GM18517 (cell line): ENCODE data around the gene PTPN18.
A peak's percentile ranks its signal among the peaks of the same experiment; 100 is the strongest.
"Not testable (repeated sequence)": the region's sequence is repeated elsewhere in the genome, so short reads cannot be mapped to it uniquely, and the experiment has no call there.

Experiments
- ATAC-seq: cut with Tn5 transposase; IDR thresholded peaks from one replicate; pipeline ENCODE4 v1.9.1; 2021; ENCODE audit warnings: mild to moderate bottlenecking, moderate library complexity; ENCODE audit not compliant: unreplicated experiment

Gene PTPN18

GRCh38 chr2:130380096-130380934 is 24.5 kb downstream of the PTPN18 start:
- no peak for ATAC-seq

- no peak for ATAC-seq
These were observed 25.3 kb downstream of the PTPN18 start for GRCh38 chr2:130381145-130381544.

GRCh38 chr2:130381619-130382018 is 25.8 kb downstream of the PTPN18 start:
- no peak for ATAC-seq

DNA sequence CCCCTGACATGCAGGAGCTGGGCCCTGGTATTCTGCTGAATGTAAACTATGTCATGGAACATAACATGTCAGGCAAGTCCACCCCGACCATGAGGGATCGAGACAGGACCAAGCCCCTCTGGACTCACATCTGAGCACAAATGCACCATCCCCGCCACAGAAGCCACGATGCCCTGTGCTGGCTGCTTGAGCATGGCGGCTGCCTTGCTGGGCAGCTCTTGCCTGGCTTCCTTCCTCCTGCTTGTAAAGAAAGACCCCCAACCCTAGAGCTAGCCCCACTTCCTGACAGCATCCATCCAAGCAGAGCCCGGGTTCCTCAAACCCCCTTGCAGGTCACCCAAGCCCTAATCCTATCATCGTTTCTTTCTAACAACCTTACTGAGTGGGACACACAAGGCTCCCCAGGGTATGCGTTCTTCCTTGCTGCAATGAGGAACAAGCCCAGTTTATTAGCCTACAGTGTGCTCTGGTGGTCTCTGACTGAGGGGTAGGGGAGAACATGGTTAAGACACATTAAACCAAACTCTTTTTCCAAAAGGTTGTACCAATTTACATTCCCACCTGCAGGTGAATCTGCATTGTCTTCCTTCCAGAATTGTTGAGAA is 26.6 kb downstream of the PTPN18 start:
- ATAC-seq, result no peak

- ATAC-seq, result peak; percentile 58
These were observed 29.9 kb downstream of the PTPN18 start for GRCh38 chr2:130385709-130386108.

DNA sequence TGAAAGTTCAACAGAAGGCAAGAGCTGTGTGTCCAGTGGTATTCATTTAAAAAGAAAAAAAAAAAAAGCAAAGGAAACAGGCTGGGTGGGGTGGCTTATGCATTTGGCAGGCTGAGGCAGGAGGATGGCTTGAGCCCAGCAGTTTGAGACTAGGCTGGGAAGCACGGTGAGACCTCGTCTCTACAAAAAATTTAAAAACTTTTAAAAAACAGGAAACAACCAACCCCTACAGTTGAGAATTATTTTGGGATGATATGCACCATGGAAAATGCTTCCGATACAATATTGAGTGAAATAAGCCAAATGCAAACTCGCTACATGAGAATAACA is 31.2 kb downstream of the PTPN18 start:
- no peak for ATAC-seq

GRCh38 chr2:130387804-130388203 is 31.9 kb downstream of the PTPN18 start:
- no peak for ATAC-seq

DNA sequence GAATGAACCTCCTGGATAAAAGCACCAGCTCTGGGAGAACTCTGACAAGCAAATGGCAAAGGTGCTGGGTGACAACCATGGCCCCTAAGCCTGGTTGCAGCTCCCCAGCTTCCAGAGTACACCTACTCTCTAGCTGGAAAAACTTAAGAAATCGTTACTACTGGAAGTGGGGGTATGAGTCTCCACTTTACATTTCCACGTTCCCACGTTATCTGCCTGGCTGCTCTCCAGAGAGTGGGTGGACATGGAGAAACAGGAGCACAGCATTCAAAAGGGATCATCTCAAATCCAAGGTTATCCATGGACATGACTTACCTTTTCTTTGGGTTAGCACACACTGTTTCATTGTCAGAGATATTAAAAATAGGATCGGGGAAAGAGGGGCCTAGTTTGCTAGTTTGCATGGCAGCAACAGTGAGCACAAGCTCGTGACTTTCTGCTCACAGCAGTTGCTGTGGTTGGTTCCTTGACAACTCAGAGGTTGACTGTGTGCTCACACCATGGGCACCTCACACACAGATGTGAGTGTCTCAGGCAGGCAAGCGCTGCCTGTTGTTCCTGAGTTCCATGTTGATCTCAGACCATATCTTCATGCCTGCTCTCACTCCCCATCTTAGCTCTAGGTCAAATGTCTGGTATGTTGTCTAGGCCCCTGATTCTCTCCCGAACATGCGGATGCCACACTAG is 32.5 kb downstream of the PTPN18 start:
- no peak for ATAC-seq

DNA sequence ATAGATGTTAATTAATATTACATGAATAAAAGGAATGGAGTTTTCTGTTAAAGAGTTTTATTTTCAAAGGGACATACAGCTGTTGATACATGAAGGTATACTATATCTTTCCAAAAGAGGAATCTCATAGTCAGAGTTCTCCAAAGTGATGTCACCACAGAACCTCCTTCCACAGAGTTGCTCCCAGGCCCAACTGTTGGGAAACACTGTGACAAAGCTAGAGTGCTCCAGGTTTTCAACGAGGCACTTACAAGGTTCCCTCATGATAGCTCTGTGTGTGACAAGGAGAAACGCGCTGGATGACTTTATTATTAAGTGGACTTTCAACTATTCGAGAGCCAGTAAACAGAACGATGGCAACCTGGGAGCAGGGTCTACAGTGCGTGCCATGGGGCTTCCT is 33.5 kb downstream of the PTPN18 start:
- ATAC-seq, result no peak

DNA sequence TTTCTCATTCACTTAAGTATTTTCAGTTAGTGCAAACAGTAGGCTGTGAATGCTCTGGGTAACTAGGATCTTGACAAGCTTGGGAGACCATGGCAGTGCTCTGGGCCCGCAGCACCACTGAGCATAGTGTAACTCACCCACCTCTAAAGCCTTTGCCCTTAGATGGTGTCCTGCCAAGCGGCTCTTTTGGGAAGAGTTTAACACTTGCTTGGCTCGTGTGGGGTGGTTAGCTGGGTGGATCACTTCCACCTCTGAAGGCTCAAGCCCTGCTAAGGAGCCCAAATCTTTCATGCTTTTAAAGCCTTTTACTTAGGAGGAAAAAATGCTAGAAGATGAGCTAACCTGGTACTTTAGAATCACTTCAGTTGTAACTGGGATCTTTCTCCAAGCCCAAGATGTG is 33.9 kb downstream of the PTPN18 start:
- ATAC-seq, result no peak

- no peak for ATAC-seq
These were observed 34.7 kb downstream of the PTPN18 start for GRCh38 chr2:130390460-130391057.

- peak; percentile 89 for ATAC-seq
These were observed 35.4 kb downstream of the PTPN18 start for GRCh38 chr2:130391058-130391871.

DNA sequence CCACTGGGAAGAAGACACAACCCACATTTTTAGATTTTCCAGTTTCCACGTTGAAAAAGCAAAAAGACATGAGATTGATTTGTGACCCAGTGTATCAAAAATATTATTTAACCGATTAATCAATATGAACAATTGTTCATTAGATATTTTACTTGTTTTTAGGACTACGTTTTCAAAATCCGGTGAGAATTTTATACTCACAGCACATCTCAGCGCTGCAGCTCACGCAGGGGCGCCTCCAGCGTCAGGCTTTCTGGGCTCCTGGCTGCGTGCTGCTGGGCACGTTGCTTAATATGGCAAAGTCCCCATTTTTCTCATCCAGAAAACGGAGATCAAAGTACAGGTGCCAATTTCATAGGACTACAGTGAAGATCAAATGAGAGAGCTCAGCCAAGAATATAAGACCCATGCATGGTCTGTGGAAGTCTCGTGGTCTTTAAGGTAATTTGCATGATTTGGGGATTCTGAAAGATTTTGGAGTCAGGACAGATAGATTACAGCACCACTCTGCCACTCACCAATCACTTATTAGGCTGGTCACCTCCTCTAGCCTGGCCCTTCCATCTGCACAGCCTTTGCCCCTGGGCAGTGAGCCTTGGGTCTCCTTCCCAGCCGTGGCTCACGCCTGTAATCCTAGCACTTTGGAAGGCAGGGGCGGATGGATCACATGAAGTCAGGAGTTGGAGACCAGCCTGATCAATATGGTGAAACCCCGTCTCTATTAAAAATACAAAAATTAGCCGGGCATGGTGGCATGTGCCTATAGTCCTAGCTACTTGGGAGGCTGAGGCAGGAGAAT is 36.2 kb downstream of the PTPN18 start:
- no peak for ATAC-seq

GRCh38 chr2:130393318-130393910 is 37.6 kb downstream of the PTPN18 start:
- ATAC-seq, result no peak

DNA sequence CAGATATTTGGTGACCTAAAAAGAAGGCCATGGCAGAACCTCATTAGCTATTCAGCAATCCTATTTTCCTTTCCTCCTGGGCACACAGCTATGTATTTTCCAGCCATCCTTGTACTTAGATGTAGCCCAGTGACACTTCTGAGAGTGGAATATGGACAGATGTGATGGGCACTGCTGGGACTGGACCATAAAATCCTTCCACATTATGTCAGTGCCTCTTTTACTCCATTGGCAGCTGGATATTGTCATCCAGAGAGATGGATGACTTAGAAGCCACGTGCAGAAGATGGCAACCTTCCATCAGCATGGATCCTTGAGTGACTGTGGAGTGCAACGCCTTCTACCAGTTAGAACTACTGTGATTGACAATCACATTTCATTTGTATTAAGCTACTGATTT is 50.4 kb downstream of the PTPN18 start:
- not testable (repeated sequence) for ATAC-seq

GRCh38 chr2:130416693-130417092 is 60.8 kb downstream of the PTPN18 start:
- ATAC-seq, result not testable (repeated sequence)

DNA sequence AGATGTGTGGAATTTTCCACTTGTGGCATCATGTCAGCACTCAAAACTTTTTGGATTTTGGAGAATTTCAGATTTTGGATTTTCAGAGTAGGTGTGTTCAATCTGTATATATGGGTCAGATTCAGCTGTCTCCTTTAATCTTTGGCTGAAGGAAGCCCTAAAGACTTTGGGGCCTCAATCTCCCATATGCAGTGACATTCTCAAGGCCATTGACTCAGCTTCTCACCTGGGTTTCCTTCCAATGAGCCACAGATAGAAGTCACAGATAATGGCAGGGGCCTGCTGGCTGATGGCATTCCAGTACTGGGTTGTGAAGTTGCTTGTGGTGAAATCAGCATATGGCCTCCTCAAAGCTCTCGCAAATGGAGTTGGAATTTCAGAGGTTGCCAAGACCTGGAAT is 63.0 kb downstream of the PTPN18 start:
- ATAC-seq, result not testable (repeated sequence)
